Measurements from ENCODE around the gene PHC2.

The PHC2 gene

GRCh38 chr1:33298623-33299277 lies 132.1 kb downstream of the PHC2 start (continued):
- TF ChIP-seq ZNF777 (tag by site-specific recombination; IDR thresholded peaks at IDR 0.05; ENCODE audit: borderline replicate concordance) = no peak
- TF ChIP-seq ZNF548 (tag by site-specific recombination; IDR thresholded peaks at IDR 0.05) = peak; percentile 35; the same call in 1 of the 2 replicates
- no peak for TF ChIP-seq MEIS1 (CRISPR knock-in tag; IDR thresholded peaks at IDR 0.05; ENCODE audit: borderline replicate concordance)
- TF ChIP-seq ZNF148 (tag by site-specific recombination; IDR thresholded peaks at IDR 0.05; ENCODE audit: borderline replicate concordance) = no peak
- no peak for TF ChIP-seq PRDM6 (tag by site-specific recombination; IDR thresholded peaks at IDR 0.05)
- TF ChIP-seq ZNF324 (tag by site-specific recombination; IDR thresholded peaks at IDR 0.05) = no peak
- no peak for TF ChIP-seq SP3 (tag by site-specific recombination; IDR thresholded peaks at IDR 0.05)
- no peak for TF ChIP-seq ZNF580 (tag by site-specific recombination; IDR thresholded peaks at IDR 0.05)
- TF ChIP-seq CTCF (tag by site-specific recombination; IDR thresholded peaks at IDR 0.05) = peak; percentile 76
- TF ChIP-seq ZNF274 (IDR thresholded peaks at IDR 0.05; ENCODE audit: low read length) = no peak
- TF ChIP-seq ZNF274 (tag by site-specific recombination; IDR thresholded peaks at IDR 0.05; ENCODE audit: borderline replicate concordance) = no peak
- no peak for TF ChIP-seq ZNF677 (tag by site-specific recombination; IDR thresholded peaks at IDR 0.05)
- TF ChIP-seq ZSCAN5A (tag by site-specific recombination; IDR thresholded peaks at IDR 0.05) = no peak
- 0 out of 2 replicates have a peak, but pooled peaks have one; percentile 18 for TF ChIP-seq ZSCAN30 (tag by site-specific recombination; IDR thresholded peaks at IDR 0.05)
- no peak for TF ChIP-seq KLF8 (tag by site-specific recombination; IDR thresholded peaks at IDR 0.05)
- TF ChIP-seq ZNF654 (tag by site-specific recombination; IDR thresholded peaks at IDR 0.05; ENCODE audit: low read depth) = peak; percentile 40
- 0 out of 2 replicates have a peak, but pooled peaks have one; percentile 10 for TF ChIP-seq EGR2 (tag by site-specific recombination; IDR thresholded peaks at IDR 0.05; ENCODE audit: low read depth)
- peak; percentile 14; the same call in 1 of the 2 replicates for TF ChIP-seq TRIM28 (IDR thresholded peaks at IDR 0.05; ENCODE audit: borderline replicate concordance, low read length)
- no peak for TF ChIP-seq ZNF140 (tag by site-specific recombination; IDR thresholded peaks at IDR 0.05)
- TF ChIP-seq ZNF335 (tag by site-specific recombination; conservative IDR thresholded peaks at IDR 0.05) = no peak
- no peak for TF ChIP-seq ZNF518A (tag by site-specific recombination; conservative IDR thresholded peaks at IDR 0.05; ENCODE audit: low read depth)
- no peak for TF ChIP-seq ZNF692 (tag by site-specific recombination; IDR thresholded peaks at IDR 0.05)
- no peak for TF ChIP-seq ZFP3 (tag by site-specific recombination; IDR thresholded peaks at IDR 0.05; ENCODE audit: low read depth)
